ENCODE results near the gene PRKACB. TPM values are rescaled to one million over a fixed set of nuclear protein-coding genes. Genes with fewer than 3 reads are reported as not detected.

PRKACB gene
- total and polyA plus RNA-seq, 10 of the 15 experiments (the other 5 are each of a cell fraction or from before 2014, with no cell fraction given), result 3.1 to 9.0 (median 7.1) TPM; not detected in 1

GRCh38 chr1:84250668-84251067, 106.6 kb downstream of the PRKACB start:
- Histone ChIP-seq H3K9me3 (replicated peaks; ENCODE audit: control insufficient read depth, insufficient read depth, low read length) (no peaks in the 10 kb centered on the region), H2AFZ (ENCODE audit: control insufficient read depth, low read depth, low read length) (no peak overlapping the region), H3K27me3 (replicated peaks in 1 of 2; ENCODE audit: control insufficient read depth in 2 of 2, insufficient read depth in 2 of 2, low read length in 1 of 2) (no peaks in the 10 kb centered on the region), H3K27ac (ENCODE audit: control insufficient read depth, insufficient read depth) (no peak overlapping the region), H4K20me1 (ENCODE audit: control insufficient read depth, insufficient read depth) (no peaks in the 10 kb centered on the region), H3K36me3 (ENCODE audit: control insufficient read depth in 2 of 2, insufficient read depth in 2 of 2, low read length in 1 of 2) (no peaks in the 10 kb centered on the region), H3K79me2 (ENCODE audit: control insufficient read depth, insufficient read depth, low read length) (no peaks in the 10 kb centered on the region), H3K4me1 (ENCODE audit: control insufficient read depth, insufficient read depth, low read length) (no peaks in the 10 kb centered on the region), H3K4me3 (no peak overlapping the region), H3K9ac (ENCODE audit: control insufficient read depth, insufficient read depth, low read length) (no peak overlapping the region), H3K4me2 (ENCODE audit: control insufficient read depth, insufficient read depth) (no peak overlapping the region)
- RAD21 ChIA-PET (ENCODE audit: unreplicated experiment), result no interaction called here
- BruUV-seq (replicated peaks), result no TSS peak
- ATAC-seq (no peak), DNase-seq (ENCODE audit: low read depth, low spot score) (no peak), FAIRE-seq (no peak)
- WGBS (ENCODE audit: insufficient coverage, insufficient replicate concordance, low lambda C conversion rate, missing lambda C conversion rate), result 87% methylated on average over 2 of the region's 2 CpGs
- no peak for TF ChIP-seq RBBP5 (conservative IDR thresholded peaks at IDR 0.05)
- TF ChIP-seq KDM1A (IDR thresholded peaks at IDR 0.05; ENCODE audit: borderline replicate concordance), result no peak
- no peak for TF ChIP-seq ZNF207 (IDR thresholded peaks at IDR 0.05; ENCODE audit: borderline replicate concordance)
- TF ChIP-seq HSF1 (IDR thresholded peaks at IDR 0.05; ENCODE audit: low read depth, low read length), result no peak
- TF ChIP-seq ZNF24 (IDR thresholded peaks at IDR 0.05), result no peak
- TF ChIP-seq RCOR1 (conservative IDR thresholded peaks at IDR 0.05; ENCODE audit: low read depth, low read length), result no peak
- TF ChIP-seq REST (IDR thresholded peaks at IDR 0.05; ENCODE audit: low read depth, low read length), result no peak
- TF ChIP-seq HDAC6 (IDR thresholded peaks at IDR 0.05; ENCODE audit: unreplicated experiment), result no peak
- no peak for TF ChIP-seq PAX5 (IDR thresholded peaks at IDR 0.05; ENCODE audit: borderline replicate concordance, low read depth, low read length)
- TF ChIP-seq EED (IDR thresholded peaks at IDR 0.05; ENCODE audit: low read depth), result no peak
- CTCF ChIA-PET, result no interaction called here
- in situ Hi-C loops (cut with MboI) (no loop called here), intact Hi-C loops (cut with micrococcal nuclease; ENCODE audit: unreplicated experiment) (no loop called here)
- POLR2A ChIA-PET, result no interaction called here
- SMC1A ChIA-PET (ENCODE audit: uncharacterized antibody, unreplicated experiment), result no interaction called here
